Muscle layer of duodenum (tissue), 2 donors: Measurements from ENCODE around the gene RRN3.
"Not testable (repeated sequence)": the region's sequence is repeated elsewhere in the genome, so short reads cannot be mapped to it uniquely, and the experiment has no call there.

Experiments used
- H3K27ac ChIP-seq: one replicate; pipeline ENCODE4 v1.7.0; 2013; ENCODE audit warnings: mild to moderate bottlenecking, low read length
- H3K27me3 ChIP-seq: one replicate; pipeline ENCODE4 v1.7.0; 2013; ENCODE audit warnings: low read depth, mild to moderate bottlenecking, control low read depth, low read length
- H3K36me3 ChIP-seq, 2 donors: one replicate each; pipeline ENCODE4 v1.7.0; 2013; ENCODE audit warnings: low read length in 2 of 2, control low read depth in 1 of 2, mild to moderate bottlenecking in 1 of 2; ENCODE audit not compliant: insufficient read depth in 2 of 2, control insufficient read depth in 1 of 2
- H3K4me1 ChIP-seq, 2 donors: one replicate each; pipeline ENCODE4 v1.7.0; 2013; ENCODE audit warnings: low read length in 2 of 2, mild to moderate bottlenecking in 2 of 2, control low read depth in 1 of 2, moderate library complexity in 1 of 2; ENCODE audit not compliant: insufficient read depth in 2 of 2, control insufficient read depth in 1 of 2
- H3K4me3 ChIP-seq, 2 donors: one replicate each; pipeline ENCODE4 v1.7.0; 2013; ENCODE audit warnings: low read length in 2 of 2, low read depth in 1 of 2, mild to moderate bottlenecking in 1 of 2
- H3K9me3 ChIP-seq, 2 donors: one replicate each; pipeline ENCODE4 v1.7.0; 2013; ENCODE audit warnings: low read length in 2 of 2, control low read depth in 1 of 2, mild to moderate bottlenecking in 1 of 2; ENCODE audit not compliant: control insufficient read depth in 1 of 2
- donor health status: healthy.

The RRN3 gene

GRCh38 chr16:15093955-15094827 is at the start of gene RRN3:
Gene RRN3 (minus strand): TSS chr16:15094272. CDS start chr16:15094233, 39 bp downstream.
- not testable (repeated sequence) for H3K4me1 ChIP-seq, H3K9me3 ChIP-seq

GRCh38 chr16:15143601-15144091 is 49.6 kb upstream of the RRN3 start:
- H3K27ac ChIP-seq, H3K27me3 ChIP-seq, H3K36me3 ChIP-seq, H3K9me3 ChIP-seq: not testable (repeated sequence)
- peaks cover 0 to 53% of the 10 kb centered on the region in 2 donors for H3K4me1 ChIP-seq
- H3K4me3 ChIP-seq: peak overlapping the region in 1 of 2 donors; percentile 42

More at GRCh38 chr16:15093955-15094827, at the start of gene RRN3:
- not testable (repeated sequence) for H3K27me3 ChIP-seq, H3K36me3 ChIP-seq
- peak within 1 kb of the TSS; percentile 74 for H3K27ac ChIP-seq
- H3K4me3 ChIP-seq: peak within 1 kb of the TSS; percentile 68 to 73

GRCh38 chr16:15142891-15143600 is 49.0 kb upstream of the RRN3 start:
- not testable (repeated sequence) for H3K27ac ChIP-seq, H3K27me3 ChIP-seq, H3K9me3 ChIP-seq, H3K36me3 ChIP-seq
- Histone ChIP-seq H3K4me1 (peaks cover 0 to 51% of the 10 kb centered on the region in 2 donors), H3K4me3 (peak overlapping the region in 1 of 2 donors; percentile 42)

GRCh38 chr16:15142107-15142890 is 48.2 kb upstream of the RRN3 start:
- H3K27ac ChIP-seq, H3K4me3 ChIP-seq: not testable (repeated sequence)
- H3K4me1 ChIP-seq: peaks cover 0 to 47% of the 10 kb centered on the region in 2 donors

GRCh38 chr16:15141586-15141985 is 47.5 kb upstream of the RRN3 start:
- Histone ChIP-seq H3K4me3 (no peak overlapping the region), H3K4me1 (peaks cover 0 to 44% of the 10 kb centered on the region in 2 donors), H3K36me3 (no peaks in the 10 kb centered on the region), H3K27me3 (no peaks in the 10 kb centered on the region), H3K9me3 (no peaks in the 10 kb centered on the region), H3K27ac (no peak overlapping the region)

More at GRCh38 chr16:15142107-15142890, 48.2 kb upstream of the RRN3 start:
- not testable (repeated sequence) for H3K9me3 ChIP-seq, H3K27me3 ChIP-seq, H3K36me3 ChIP-seq

- H3K27me3 ChIP-seq, H3K36me3 ChIP-seq, H3K4me3 ChIP-seq, H3K9me3 ChIP-seq, H3K27ac ChIP-seq: not testable (repeated sequence)
- H3K4me1 ChIP-seq: peaks cover 0 to 35% of the 10 kb centered on the region in 2 donors
Observed at GRCh38 chr16:15140444-15141365, 46.6 kb upstream of the RRN3 start.

DNA sequence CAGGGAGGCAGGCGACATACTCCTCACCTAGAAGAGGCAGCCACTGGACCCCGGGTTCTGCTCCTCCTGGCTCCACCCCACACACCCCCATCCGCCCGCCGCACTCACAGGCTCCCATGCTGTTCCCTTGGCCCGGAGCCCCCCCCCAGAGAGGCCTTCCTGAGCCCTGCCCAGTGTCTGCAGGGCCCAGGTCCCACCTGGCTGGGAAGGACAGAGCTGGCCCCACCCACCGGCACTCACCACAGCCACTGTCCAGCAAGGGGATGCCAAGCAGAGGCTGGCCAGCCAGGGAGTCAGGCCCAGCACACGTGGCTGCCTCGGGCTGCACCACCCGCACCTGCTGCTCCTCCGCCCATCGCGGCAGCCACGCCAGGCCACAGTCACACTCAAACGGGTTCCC is 43.4 kb upstream of the RRN3 start:
- not testable (repeated sequence) for H3K9me3 ChIP-seq, H3K4me3 ChIP-seq, H3K27ac ChIP-seq, H3K27me3 ChIP-seq, H3K36me3 ChIP-seq
- H3K4me1 ChIP-seq: peaks cover 0 to 13% of the 10 kb centered on the region in 2 donors

DNA sequence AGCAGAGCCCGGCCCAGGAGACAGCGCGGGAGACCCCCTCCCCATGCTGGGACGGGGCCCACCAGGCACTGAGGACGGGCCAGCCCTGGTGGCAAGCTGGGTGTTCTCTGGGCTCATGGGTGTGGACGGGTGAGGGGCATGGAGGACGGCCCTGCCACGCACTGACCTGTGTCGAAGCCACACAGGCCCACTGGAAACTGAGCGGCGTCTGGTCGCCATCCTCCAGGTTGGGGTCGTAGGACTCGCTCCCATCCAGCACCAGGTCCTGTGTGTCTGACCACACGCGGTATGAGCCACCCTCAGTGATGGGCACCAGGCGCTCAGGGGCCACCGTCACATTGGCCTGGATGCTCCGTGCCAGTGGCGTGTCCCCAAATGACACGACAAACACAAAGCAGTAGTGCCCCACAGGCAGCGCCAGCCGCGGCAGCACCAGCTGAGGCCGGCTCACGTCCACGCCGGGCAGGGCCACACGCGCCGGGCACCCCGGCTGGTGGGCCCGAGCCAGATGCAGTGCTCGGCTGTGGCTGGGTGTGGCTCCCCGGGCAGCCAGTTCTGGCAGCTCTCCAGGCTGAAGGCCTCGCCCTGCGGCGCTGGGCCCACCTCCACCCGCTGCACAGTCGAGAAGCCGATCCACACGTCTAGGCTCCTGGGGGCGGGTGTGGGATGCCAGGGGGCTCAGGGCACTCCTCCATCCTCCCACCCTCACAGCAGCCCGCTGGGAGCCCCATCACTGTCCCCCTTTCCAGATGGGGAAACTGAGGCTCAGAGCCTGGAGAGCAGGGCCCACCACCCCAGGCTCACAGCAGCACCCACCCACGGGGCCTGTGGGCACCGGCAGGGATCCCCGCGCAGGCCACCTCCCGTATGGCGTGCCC is 41.6 kb upstream of the RRN3 start:
- H3K27ac ChIP-seq, H3K4me3 ChIP-seq, H3K36me3 ChIP-seq, H3K4me1 ChIP-seq, H3K27me3 ChIP-seq, H3K9me3 ChIP-seq: not testable (repeated sequence)

GRCh38 chr16:15134752-15135482 is 40.8 kb upstream of the RRN3 start:
- H3K4me1 ChIP-seq, H3K9me3 ChIP-seq, H3K36me3 ChIP-seq, H3K27ac ChIP-seq, H3K27me3 ChIP-seq, H3K4me3 ChIP-seq: not testable (repeated sequence)
